CD1c-positive myeloid dendritic cell (primary cell): Measurements from ENCODE around the gene SFI1.
A peak's percentile ranks its signal among the peaks of the same experiment; 100 is the strongest.
"Not testable (repeated sequence)": the region's sequence is repeated elsewhere in the genome, so short reads cannot be mapped to it uniquely, and the experiment has no call there.

Experiments
- DNase-seq: peaks from one replicate; pipeline ENCODE4 v3.0.0-alpha.2; 2016; ENCODE audit errors: extremely low spot score

Gene SFI1, protein sequence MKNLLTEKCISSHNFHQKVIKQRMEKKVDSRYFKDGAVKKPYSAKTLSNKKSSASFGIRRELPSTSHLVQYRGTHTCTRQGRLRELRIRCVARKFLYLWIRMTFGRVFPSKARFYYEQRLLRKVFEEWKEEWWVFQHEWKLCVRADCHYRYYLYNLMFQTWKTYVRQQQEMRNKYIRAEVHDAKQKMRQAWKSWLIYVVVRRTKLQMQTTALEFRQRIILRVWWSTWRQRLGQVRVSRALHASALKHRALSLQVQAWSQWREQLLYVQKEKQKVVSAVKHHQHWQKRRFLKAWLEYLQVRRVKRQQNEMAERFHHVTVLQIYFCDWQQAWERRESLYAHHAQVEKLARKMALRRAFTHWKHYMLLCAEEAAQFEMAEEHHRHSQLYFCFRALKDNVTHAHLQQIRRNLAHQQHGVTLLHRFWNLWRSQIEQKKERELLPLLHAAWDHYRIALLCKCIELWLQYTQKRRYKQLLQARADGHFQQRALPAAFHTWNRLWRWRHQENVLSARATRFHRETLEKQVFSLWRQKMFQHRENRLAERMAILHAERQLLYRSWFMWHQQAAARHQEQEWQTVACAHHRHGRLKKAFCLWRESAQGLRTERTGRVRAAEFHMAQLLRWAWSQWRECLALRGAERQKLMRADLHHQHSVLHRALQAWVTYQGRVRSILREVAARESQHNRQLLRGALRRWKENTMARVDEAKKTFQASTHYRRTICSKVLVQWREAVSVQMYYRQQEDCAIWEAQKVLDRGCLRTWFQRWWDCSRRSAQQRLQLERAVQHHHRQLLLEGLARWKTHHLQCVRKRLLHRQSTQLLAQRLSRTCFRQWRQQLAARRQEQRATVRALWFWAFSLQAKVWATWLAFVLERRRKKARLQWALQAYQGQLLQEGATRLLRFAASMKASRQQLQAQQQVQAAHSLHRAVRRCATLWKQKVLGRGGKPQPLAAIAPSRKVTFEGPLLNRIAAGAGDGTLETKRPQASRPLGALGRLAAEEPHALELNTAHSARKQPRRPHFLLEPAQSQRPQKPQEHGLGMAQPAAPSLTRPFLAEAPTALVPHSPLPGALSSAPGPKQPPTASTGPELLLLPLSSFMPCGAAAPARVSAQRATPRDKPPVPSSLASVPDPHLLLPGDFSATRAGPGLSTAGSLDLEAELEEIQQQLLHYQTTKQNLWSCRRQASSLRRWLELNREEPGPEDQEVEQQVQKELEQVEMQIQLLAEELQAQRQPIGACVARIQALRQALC

DNA sequence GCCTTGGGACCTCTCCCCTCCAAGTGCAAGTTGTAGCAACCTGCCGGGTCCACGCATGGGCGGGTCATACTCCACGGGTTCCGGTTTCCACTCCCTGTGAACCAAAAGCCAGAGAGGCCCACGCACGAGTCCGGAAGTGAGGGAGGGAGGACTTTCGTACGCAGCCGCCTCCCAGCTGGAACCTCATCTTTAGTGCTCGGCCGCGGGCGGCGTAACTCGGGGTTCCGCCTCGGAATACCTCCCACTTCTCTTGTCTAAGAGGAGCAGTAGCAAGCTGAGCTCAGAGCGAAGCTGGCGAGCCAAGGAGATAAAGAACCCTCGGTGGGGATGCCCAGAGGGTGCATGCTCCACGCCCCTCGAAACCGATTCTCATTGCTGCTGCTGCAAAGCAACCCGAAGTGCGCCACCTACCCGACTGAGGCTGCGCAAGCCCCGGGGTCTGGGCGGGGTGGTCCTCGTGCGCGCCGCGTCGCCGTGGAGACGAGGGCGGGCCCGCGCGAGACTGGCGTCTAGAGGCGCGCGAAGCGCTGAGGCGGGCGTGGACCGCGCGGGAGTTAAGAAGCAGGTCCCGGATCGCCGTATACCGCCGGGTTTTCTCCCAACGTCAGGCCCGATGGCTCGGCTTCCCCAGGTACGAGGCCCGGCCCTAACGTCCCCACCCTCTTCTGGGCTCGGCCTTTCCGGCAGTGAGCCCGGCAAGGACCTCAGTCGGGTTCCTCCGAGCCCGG lies at the start of gene SFI1:
Gene SFI1 (plus strand): TSS at position 530 of the 728 bp plus-strand sequence. CDS start 11,749 bp downstream, outside the sequence.
- DNase-seq, result peak; percentile 96

DNA sequence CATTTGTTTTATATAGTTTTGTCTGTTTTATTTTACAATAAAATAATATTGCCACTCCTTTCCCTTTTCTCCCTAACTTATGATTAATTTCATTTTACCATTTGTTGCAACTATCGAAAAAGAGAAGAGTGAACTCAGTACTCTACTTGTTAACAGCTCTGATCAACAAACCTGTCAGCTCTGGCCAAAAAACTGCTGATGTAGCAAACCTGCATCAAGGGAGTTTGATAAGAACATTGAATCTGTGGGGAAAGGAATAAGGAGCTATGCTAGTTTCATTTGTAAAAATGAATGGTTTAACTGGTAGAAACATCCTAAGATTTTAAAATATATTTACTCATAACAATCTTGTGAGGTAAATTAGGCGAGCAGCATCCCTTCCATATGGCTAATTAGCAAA lies 49.6 kb upstream of the SFI1 start:
- DNase-seq, result no peak

DNA sequence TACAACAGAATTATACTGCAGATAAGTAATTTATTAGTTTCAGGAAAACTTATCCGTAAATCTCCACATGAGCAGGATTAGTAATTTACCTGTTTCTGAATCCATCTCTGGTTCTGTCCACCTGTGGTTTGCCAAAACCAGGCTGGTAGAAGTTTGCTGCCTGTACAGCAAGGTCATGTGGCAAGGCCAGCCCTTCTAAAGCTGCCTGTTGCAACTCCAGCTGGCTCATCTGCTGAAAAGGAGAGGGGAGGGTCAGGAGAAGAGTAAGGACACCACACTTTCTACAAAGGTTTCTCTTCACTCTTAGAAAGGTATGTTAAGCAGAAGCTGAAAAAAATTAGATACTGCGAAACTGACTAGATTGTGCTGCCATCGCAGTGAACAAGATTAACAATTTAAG lies 49.0 kb upstream of the SFI1 start:
- DNase-seq, result no peak

DNA sequence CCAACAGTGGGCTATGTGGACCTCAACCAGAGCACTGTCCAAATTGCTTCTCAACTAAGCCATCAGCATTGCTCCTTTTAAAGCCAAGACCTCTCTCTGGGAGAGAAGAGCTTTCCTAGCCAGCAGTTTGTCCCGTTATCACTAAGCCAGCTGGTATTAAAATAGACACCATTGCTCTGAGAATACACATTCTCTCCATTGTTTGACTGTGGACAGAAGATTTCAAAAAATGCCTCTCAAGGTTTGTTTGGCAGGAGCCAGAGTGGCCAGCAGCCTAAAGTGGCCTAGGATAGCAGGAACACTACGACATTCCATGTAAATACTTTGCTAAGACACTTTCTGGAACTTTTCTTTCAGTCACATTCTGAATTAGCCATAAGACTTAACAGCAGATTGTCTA lies 48.0 kb upstream of the SFI1 start:
- DNase-seq, result no peak

DNA sequence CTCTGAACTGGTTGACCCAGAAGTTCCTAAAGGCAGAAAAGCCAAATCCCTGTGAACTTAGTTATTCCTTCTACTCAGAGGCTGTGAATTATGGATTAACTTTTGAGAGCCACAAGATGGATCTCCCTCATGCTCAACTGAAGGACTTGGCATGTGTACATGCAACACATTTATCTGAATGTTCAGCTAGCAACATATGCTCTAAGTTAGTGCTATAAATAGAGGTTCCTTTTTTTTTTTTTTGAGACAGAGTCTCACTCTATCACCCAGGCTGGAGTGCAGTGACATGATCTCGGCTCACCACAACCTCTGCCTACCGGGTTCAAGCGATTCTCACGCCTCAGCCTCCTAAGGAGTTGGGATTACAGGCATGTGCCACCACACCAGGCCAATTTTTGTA lies 46.8 kb upstream of the SFI1 start:
- DNase-seq, result no peak

DNA sequence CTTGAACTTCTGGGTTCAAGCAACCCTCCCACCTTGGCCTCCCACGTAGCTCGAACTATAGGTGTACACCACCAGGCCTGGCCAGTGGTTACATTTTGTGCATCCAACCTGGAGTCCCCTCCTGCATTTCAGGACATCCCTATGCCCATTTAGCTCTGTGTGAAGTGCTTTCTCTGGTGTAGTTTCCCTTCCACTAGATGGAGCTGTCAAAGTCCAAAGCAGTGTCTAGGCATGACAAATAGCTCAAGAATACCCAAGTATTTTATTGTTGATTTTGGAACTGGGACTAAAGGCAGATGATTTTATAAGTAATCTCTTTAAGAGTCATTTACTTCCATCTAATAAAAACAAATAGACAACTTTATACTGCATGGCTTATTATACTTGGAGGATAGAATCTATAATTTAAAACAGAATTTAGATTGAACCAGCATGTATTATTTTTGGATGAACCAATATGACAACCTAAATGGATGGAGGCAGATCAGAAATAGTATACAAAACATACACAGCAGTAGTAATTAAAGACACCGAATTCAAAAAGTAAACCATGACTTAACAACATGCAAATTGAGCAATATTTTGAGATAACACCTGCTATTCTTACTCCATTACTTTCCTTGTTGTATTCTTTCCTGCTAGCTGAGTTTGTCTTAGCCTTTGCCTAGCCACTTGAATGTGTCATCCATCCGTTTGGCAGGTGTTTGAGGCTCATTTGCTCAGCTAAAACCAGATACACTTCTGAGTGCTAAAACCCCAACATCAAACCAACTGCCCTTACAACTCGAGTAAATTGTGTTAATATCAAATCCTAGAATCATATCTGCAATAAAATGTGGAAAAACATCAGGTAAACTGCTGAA lies 44.4 kb upstream of the SFI1 start:
- peak; percentile 29 for DNase-seq

DNA sequence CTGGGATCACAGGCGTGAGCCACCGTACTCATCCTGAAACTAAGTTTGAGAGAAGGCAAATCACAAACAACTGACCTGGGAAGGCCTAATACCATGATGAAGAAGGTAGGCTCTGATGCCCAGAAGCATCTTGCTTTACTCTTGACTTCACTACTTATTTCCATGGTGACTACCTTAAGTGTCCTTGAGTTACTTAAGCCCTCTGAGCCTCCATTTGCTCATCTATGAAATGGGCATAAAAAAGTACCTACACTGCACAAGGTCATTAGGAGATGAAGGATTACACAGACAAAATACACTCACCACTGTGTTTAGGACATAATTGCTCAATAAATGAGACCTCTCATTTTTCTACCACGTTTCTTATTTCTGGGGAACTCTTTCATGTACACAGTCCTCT lies 34.6 kb upstream of the SFI1 start:
- DNase-seq, result no peak

DNA sequence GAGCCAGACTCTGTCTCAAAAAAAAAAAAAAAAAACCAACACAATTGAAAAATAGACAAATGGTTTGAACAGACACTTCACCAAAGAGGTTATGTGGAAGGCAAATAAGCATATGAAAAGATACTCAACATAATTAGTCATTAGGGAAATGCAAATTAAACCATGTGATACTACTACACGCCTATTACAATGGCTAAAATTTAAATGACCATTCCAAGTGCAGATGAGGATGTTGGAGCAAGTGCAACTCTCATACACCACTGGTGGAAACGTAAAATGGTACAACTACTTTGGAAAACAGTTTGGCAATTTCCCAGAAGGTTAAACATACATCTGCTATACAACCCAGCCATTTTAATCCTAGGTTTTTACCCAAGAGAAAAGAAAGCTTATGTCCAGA lies 31.0 kb upstream of the SFI1 start:
- no peak for DNase-seq

DNA sequence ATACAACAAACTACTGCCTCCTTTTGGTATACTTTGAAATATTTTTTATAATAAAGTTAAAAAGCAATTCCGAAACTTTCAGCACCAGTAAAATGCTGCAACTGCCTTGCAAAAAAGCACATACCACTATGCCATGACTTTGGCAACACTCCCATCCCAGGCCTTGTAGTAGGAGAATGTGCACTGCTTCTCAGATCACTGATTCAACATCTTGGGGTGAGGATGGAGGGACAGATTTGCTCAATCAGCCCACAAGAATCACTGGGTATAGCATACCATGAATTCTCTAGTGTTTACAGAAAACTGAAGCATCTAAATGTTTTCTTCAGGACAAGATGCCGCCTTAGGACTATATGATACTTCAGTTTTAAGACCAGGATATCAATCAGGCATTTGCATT lies 21.6 kb upstream of the SFI1 start:
- DNase-seq, result no peak

DNA sequence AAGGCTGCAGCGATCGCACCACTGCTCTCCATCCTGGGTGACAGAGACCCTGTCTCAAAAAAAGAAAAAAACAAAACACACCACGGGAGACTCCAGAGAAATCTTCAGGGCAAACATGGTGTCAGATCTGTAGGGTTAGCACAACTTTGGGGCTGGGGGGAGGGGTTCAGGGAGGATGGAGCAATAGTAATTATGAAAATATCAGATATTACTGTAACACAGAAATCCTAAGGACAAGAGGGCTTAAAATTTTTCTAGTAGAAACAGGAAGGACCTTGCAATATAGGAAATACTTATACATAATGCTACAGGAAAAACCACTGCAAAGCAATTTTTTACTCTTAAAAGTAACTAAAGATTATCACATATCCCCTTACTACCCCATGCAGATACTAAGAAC lies 20.5 kb upstream of the SFI1 start:
- no peak for DNase-seq

DNA sequence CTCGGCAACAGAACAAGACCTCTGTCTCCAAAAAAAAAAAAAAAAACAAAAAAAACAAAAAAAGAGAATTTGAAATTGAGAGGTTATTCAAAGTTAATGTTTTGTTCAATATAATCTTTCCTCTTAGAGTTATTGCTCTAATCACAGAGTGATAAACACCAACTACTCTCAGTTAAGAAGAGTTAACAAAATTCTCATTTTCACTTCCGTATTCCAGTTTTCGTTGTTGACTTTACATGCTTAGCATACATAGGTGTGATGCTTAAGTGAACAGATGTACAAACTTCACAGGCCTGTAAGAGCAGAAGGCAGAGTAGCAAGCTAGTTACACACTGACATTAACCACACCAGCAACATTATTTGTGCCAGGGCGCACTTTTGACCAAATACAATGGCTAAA lies 19.0 kb upstream of the SFI1 start:
- no peak for DNase-seq

DNA sequence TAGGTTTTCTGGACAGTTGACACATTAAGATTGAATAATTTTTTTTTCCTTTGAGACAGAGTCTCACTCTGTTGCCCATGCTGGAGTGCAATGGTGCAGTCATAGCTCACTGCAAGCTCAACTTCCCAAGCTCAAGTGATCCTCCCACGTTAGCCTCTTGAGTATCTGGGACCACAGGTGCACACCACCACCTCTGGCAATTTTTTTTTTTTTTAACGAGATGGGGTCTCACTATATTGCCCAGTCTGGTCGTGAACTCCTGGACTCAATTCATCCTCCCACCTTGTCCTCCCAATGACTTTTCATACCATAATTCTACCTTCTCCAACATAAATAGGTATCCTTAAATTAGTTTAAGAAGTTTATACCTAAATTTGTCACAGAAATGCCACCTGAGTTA lies 15.2 kb upstream of the SFI1 start:
- DNase-seq, result no peak

DNA sequence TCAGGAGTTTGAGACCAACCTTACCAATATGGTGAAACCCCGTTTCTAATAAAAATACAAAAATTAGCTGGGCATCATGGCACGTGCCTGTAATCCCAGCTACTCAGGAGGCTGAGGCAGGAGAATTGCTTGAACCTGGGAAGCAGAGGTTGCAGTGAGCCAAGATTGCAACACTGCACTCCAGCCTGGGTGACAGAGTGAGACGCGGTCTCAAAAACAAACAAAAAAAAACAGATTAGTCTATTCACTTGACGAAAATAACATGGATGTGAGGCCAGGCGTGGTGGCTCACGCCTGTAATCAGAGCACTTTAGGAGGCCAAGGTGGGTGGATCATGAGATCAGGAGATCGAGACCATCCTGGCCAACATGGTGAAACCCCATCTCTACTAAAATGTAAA lies 13.9 kb upstream of the SFI1 start:
- not testable (repeated sequence) for DNase-seq

DNA sequence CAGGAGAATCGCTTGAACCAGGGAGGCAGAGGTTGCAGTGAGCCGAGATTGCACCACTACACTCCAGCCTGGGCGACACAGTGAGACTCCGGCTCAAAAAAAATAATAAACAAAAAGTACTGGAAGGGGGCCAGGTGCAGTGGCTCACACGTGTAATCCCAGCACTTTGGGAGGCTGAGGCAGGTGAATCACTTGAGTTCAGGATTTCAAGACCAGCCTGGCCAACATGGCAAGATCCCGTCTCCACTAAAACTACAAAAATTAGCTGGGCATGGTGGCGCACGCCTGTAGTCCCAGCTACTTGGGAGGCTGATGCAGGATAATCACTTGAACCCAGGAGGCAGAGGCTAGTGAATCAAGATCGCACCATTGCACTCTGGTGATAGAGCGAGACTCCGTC lies 10.0 kb upstream of the SFI1 start:
- DNase-seq, result not testable (repeated sequence)

DNA sequence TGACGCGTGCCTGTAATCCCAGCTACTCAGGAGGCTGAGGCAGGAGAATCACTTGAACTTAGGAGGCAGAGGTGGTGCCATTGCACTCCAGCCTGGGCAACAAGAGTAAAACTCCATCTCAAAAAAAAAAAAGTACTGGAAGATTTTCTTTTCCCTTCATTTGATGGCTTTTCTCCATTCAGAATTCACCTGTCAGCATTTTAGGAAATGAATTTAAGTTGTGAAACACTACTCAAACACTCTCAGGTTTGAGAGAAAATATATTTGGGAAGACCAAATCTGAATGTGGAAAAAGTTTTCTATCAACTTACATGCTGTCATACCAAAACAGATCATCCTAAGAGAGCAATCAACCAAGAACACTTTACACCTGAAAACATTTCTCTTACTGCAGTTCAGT lies 9.4 kb upstream of the SFI1 start:
- DNase-seq, result no peak

DNA sequence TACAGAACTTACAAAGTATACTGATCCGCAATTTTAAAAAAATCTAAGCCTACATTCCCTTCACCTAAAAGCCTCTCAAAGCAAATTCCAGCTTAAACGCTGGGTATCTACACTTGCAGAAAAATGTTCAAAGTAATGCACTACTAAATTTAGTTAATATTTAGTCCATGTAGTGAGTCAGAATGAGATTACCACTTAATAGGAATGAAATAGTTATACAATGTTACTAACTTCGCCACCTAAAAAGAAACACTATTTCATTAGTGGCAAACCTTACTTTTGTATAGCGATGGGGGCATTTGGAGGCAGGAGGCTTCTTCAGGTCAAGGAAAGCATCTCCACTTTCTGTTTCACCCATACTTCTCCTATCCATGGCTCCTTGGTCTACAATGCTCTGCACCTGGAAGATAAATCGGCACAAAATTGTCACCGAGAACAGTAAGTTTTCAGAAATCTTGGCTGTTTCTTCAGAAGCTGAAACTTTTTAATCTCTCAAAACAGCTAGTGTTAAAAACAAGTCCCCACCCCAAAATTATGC lies 7.9 kb upstream of the SFI1 start:
- no peak for DNase-seq

DNA sequence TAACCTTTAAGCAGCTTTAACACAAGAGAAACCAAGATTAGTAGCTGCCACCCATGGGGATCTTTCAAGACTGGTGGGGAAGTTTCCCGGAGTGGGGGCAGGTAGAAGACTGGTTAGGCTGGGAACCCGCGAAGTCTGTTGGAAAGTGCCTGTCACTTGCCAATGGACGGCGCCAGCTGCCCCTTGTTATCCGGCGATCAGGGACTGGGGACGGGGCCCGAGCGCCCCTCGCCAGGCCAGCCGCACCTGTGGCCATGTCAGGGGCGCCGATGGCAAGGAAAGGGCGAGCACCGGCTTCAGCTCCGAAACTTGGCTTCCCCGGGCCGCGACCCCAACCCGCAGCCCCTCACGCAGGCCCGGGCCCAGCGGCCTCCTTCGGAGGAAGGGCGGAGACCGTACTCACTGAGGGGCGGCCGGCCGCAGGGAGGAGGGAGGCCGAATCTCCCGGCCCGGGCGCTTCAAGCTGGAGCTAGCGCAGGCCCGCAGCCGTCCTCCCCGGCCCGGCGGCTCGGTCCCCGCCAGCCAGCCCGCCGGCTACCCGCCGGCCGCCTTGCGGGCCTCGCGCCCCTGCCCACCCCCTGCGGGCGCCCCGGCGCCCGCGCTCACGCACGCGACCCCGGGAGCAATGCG lies 7.2 kb upstream of the SFI1 start:
- peak; percentile 29 for DNase-seq

DNA sequence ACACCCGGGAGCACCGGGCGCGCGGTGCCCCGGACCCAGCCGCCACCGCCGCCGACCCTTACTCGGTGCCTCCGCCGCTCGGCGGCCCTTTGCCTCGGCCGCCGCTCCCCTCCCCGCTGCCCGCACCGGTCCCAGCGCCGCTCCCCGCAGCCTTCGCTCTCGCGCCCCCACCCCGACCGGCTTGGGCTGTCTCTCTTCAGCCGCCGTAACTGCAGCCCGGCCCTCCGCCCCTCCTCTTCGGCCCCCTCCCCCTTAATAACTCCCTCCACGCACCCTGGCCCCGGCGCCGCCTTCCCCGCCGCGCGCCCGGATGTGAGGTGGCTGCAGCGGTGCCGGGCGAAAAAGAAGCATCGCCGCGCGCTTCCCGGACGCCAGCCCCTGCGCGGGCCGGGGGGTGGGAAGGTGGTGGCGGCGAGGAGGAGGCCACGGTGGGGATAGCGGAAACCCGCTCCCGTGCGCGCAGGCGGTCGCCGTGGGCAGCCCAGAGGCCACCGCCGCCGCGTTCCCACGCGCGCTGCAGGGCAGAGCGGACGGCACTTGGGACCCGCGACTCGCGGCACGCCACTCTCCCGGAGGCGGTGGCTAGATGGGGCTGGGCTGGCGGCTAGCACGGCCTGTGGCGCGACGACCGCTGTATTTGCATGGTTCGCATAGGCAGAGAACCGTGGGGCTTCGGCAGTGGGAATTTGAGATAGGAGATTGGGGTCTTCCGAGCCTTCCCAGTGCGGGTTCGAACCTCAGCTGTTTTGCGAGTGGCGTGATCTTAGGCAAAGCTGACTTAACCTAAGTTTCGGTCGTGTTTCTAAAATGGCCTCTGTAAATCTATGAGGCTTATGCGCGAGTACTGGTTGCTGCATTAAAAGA lies 6.5 kb upstream of the SFI1 start, which contains the start of gene EIF4ENIF1:
Gene EIF4ENIF1 (minus strand): TSS at position 211 of the 864 bp plus-strand sequence. CDS start 1,124 bp downstream, outside the sequence.
- DNase-seq, result peak; percentile 85

DNA sequence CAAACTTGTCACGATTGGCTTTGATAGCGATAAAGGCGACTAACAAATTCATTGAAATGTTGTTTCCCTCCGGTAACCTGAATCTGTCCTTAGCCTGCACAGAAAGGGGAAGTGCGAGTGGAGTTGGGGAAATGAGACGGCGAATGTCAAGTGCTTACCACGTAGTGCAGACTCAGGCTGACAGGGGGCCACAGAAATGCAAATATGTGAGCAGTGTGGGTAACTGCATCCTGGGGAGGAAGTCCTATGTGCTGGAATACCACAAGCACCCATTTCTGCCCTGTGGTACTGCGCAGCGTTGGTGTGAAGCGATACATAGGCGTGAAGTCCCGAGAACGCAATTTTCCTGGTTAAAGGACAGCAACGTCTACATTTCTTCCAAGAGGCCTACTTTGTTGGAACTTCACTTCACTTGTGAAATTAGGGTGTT lies 5.8 kb upstream of the SFI1 start:
- peak; percentile 95 for DNase-seq
